OCI-LY1 (cell line): ENCODE measurements around the gene SSH2.

Source experiments
- H2AFZ ChIP-seq: fragments of 200-600 bp; sonication (generic), shearing (Covaris generic); 2 replicates; pipeline ENCODE4 v1.6.0; 2014; ENCODE audit warnings: antibody characterized with exemption, mild to moderate bottlenecking, low read length
- H3F3A ChIP-seq: fragments of 200-600 bp; sonication (generic), shearing (Covaris generic); 2 replicates; pipeline ENCODE4 v1.6.0; 2014; ENCODE audit warnings: mild to moderate bottlenecking, antibody characterized with exemption, low read length, moderate library complexity; ENCODE audit not compliant: insufficient read depth
- H3K27ac ChIP-seq: fragments of 200-600 bp; sonication (generic); 2 replicates; pipeline ENCODE4 v1.5.1; 2014; ENCODE audit warnings: low read length, mixed run types, mild to moderate bottlenecking, low read depth; ENCODE audit not compliant: poor library complexity, severe bottlenecking
- H3K27me3 ChIP-seq: fragments of 200-600 bp; sonication (generic); 2 replicates; pipeline ENCODE4 v1.6.0; 2014; ENCODE audit warnings: antibody characterized with exemption, mild to moderate bottlenecking, low read length, moderate library complexity; ENCODE audit not compliant: insufficient read depth
- H3K36me3 ChIP-seq: fragments of 200-600 bp; sonication (generic); 2 replicates; pipeline ENCODE4 v1.6.1; 2014; ENCODE audit warnings: mild to moderate bottlenecking, antibody characterized with exemption, low read length, moderate library complexity, mixed read lengths; ENCODE audit not compliant: insufficient read depth
- H3K4me1 ChIP-seq: fragments of 200-600 bp; sonication (generic); 2 replicates; pipeline ENCODE4 v1.5.1; 2014; ENCODE audit warnings: mild to moderate bottlenecking, low read length, moderate library complexity; ENCODE audit not compliant: insufficient read depth, severe bottlenecking
- H3K4me2 ChIP-seq: fragments of 200-600 bp; sonication (generic), shearing (Covaris generic); 2 replicates; pipeline ENCODE4 v1.6.1; 2014; ENCODE audit warnings: low read length
- H3K4me3 ChIP-seq: fragments of 200-600 bp; sonication (generic); 2 replicates; pipeline ENCODE4 v1.5.1; 2014; ENCODE audit warnings: low read length, low read depth, mild to moderate bottlenecking, mixed read lengths; ENCODE audit not compliant: poor library complexity, severe bottlenecking
- H3K79me2 ChIP-seq: fragments of 200-600 bp; shearing (Covaris generic); 2 replicates; pipeline ENCODE4 v1.6.1; 2016; ENCODE audit warnings: mixed run types, low read length, mixed read lengths; ENCODE audit not compliant: insufficient read depth
- H3K9ac ChIP-seq: fragments of 200-600 bp; sonication (generic), shearing (Covaris generic); 2 replicates; pipeline ENCODE4 v1.6.1; 2014; ENCODE audit warnings: mild to moderate bottlenecking, low read length, mixed read lengths
- H3K9me2 ChIP-seq: fragments of 200-600 bp; sonication (generic), shearing (Covaris generic); 2 replicates; pipeline ENCODE4 v1.6.1; 2014; ENCODE audit warnings: low read depth, mild to moderate bottlenecking, low read length, mixed read lengths
- H3K9me3 ChIP-seq: fragments of 200-600 bp; shearing (Covaris generic); 2 replicates; pipeline ENCODE4 v1.6.1; 2014; ENCODE audit warnings: low read length, mixed read lengths
- H4K20me1 ChIP-seq: fragments of 200-600 bp; sonication (generic), shearing (Covaris generic); 2 replicates; pipeline ENCODE4 v1.6.0; 2016; ENCODE audit warnings: mild to moderate bottlenecking, low read length; ENCODE audit not compliant: insufficient read depth
- EZH2 ChIP-seq: fragments of 200-600 bp; sonication (generic), shearing (Covaris generic); IDR thresholded peaks from 2 replicates; pipeline ENCODE4 v1.8.0; 2017; ENCODE audit warnings: borderline replicate concordance, mixed run types, mild to moderate bottlenecking, antibody characterized with exemption, low read length, moderate library complexity, mixed read lengths
- TF ChIP-seq, protein P1 (sequence below): fragments of 200-600 bp; sonication (generic), shearing (Covaris generic); IDR thresholded peaks from 2 replicates; pipeline ENCODE4 v1.5.1; 2017; ENCODE audit warnings: mild to moderate bottlenecking, antibody characterized with exemption, low read length, moderate library complexity, mixed read lengths

Gene SSH2

DNA sequence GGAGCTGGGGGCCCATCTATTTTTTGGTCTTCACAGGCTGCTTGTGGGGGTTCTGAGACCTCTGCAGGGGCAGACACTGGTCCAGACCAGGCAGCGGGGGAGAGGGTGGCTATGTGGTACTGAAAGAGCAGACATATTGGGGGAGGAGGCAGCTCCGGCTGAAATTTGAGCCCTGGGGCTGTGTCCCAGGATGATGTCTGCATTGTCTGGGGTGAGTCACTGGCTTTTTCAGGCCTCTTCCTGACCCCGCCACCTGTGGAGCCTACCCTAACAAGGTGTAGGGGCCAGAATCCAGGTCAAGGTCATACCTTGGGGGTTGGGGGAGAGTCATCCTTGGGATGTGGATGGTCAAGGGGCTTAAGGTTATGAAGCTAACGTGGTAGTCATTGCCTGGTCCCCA lies 309.8 kb downstream of the SSH2 start:
- H2AFZ ChIP-seq: no peak overlapping the region
- H3K9me2 ChIP-seq: no peaks in the 10 kb centered on the region
- H4K20me1 ChIP-seq: no peaks in the 10 kb centered on the region
- no peak overlapping the region for H3K4me2 ChIP-seq
- no peak overlapping the region for H3K27ac ChIP-seq
- no peak for TF ChIP-seq EZH2
- TF ChIP-seq, protein P1, sequence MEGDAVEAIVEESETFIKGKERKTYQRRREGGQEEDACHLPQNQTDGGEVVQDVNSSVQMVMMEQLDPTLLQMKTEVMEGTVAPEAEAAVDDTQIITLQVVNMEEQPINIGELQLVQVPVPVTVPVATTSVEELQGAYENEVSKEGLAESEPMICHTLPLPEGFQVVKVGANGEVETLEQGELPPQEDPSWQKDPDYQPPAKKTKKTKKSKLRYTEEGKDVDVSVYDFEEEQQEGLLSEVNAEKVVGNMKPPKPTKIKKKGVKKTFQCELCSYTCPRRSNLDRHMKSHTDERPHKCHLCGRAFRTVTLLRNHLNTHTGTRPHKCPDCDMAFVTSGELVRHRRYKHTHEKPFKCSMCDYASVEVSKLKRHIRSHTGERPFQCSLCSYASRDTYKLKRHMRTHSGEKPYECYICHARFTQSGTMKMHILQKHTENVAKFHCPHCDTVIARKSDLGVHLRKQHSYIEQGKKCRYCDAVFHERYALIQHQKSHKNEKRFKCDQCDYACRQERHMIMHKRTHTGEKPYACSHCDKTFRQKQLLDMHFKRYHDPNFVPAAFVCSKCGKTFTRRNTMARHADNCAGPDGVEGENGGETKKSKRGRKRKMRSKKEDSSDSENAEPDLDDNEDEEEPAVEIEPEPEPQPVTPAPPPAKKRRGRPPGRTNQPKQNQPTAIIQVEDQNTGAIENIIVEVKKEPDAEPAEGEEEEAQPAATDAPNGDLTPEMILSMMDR: no peak
- H3K4me3 ChIP-seq: no peak overlapping the region
- H3K4me1 ChIP-seq: peaks cover 48% of the 10 kb centered on the region
- H3K9ac ChIP-seq: no peak overlapping the region
- no peaks in the 10 kb centered on the region for H3K9me3 ChIP-seq
- H3K27me3 ChIP-seq: peaks cover 9% of the 10 kb centered on the region; the same call in 1 of the 2 replicates
- H3K79me2 ChIP-seq: no peaks in the 10 kb centered on the region
- H3K36me3 ChIP-seq: 0 out of 2 replicates have a peak, but pooled peaks cover under 1% of the 10 kb centered on the region
- no peaks in the 10 kb centered on the region for H3F3A ChIP-seq

DNA sequence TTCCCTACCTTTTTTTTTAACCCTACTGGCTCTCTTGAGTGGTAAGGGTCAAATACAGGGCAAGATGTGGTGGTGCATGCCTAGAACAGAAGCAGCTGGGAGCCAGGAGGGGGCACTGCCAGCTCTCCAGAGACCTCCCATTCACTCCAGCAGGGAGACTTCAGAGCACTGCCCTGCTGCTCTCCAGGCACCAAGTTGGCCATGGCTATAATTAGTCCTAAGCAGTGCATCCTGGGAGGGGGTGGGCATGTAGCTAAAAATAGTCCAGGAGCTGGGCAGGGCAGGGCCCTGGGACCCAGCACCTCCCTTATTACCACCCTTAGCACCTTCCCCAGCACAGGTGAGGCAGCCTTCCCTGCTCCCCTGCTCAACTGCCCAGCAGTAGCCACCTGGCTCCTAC lies 310.8 kb downstream of the SSH2 start:
- no peaks in the 10 kb centered on the region for H4K20me1 ChIP-seq
- no peak overlapping the region for H3K4me3 ChIP-seq
- TF ChIP-seq EZH2: no peak
- TF ChIP-seq, protein P1: peak; percentile 61
- no peaks in the 10 kb centered on the region for H3K9me3 ChIP-seq
- H3F3A ChIP-seq: no peaks in the 10 kb centered on the region
- H3K9ac ChIP-seq: no peak overlapping the region
- peaks cover 9% of the 10 kb centered on the region; the same call in 1 of the 2 replicates for H3K27me3 ChIP-seq
- no peak overlapping the region for H3K4me2 ChIP-seq
- no peaks in the 10 kb centered on the region for H3K9me2 ChIP-seq
- H3K79me2 ChIP-seq: no peaks in the 10 kb centered on the region
- H3K36me3 ChIP-seq: no peaks in the 10 kb centered on the region
- no peak overlapping the region for H2AFZ ChIP-seq
- H3K27ac ChIP-seq: no peak overlapping the region
- H3K4me1 ChIP-seq: peaks cover 58% of the 10 kb centered on the region

DNA sequence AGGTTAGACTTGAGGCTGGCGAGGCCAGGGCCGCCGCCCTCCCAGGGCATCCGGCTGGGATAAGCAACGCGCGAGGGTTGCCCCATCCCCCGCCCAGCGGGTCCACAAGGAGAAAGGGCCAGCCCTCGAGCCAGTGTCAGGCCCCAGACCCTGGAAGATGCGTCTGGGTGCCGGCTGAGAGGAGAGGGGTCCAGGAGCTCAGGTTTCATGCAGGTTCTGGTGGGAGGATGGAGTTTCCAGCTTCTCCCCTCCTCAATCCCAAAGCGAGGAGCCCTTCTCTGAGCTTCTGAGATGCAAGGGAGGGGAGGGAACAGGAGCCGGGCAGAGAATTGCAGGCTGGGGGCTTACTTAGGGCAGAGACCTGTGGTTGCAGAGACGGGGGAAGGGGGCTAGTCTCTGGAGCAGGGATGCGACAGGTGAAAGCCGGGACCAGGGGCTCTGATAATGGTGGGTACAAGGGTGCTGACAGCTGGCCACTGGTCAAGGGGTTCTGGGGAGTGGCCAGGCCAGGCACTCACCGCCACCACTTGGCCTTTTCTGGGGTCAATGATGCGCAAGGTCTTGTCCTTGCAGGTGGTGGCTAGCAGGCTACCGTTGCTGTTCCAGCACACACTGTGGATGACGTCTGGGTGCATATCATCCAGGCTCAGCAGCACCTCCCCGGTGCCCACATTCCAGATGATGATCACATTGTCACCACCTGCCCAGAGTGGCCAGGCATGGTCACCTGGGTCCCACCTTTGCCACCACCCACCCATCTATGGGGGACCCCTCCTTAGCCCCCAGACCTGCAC lies 311.6 kb downstream of the SSH2 start:
- no peaks in the 10 kb centered on the region for H3F3A ChIP-seq
- H3K4me1 ChIP-seq: peaks cover 64% of the 10 kb centered on the region
- H3K4me2 ChIP-seq: peak overlapping the region; percentile 82
- no peaks in the 10 kb centered on the region for H4K20me1 ChIP-seq
- H2AFZ ChIP-seq: no peak overlapping the region
- no peaks in the 10 kb centered on the region for H3K9me2 ChIP-seq
- TF ChIP-seq, protein P1: no peak
- TF ChIP-seq EZH2: no peak
- H3K9me3 ChIP-seq: no peaks in the 10 kb centered on the region
- H3K36me3 ChIP-seq: no peaks in the 10 kb centered on the region
- peak overlapping the region; percentile 63 for H3K4me3 ChIP-seq
- no peak overlapping the region for H3K27ac ChIP-seq
- peaks cover 9% of the 10 kb centered on the region; the same call in 1 of the 2 replicates for H3K27me3 ChIP-seq
- no peaks in the 10 kb centered on the region for H3K79me2 ChIP-seq
- H3K9ac ChIP-seq: no peak overlapping the region; the same call in 1 of the 2 replicates
